WTC11 (cell line): ENCODE results near the gene GAR1.

Experiments used
- ATF1 ChIP-seq: sonication (generic); formaldehyde crosslinking; IDR thresholded peaks from 2 replicates; pipeline ENCODE4 v1.8.1; 2023; ENCODE audit warnings: mild to moderate bottlenecking, moderate library complexity, missing genetic modification reagents
- CTCF ChIP-seq: fragments of 200-600 bp; IDR thresholded peaks from 2 replicates; pipeline ENCODE4 v1.8.0; 2022; ENCODE audit warnings: antibody characterized with exemption
- E2F4 ChIP-seq: sonication (generic); formaldehyde crosslinking; IDR thresholded peaks from 2 replicates; pipeline ENCODE4 v1.8.1; 2022; ENCODE audit warnings: low read depth, mild to moderate bottlenecking, moderate library complexity, missing genetic modification reagents, borderline replicate concordance
- ETV6 ChIP-seq: sonication (generic); formaldehyde crosslinking; IDR thresholded peaks from 2 replicates; pipeline ENCODE4 v1.8.1; 2022; ENCODE audit warnings: mild to moderate bottlenecking, missing genetic modification reagents
- FOXP1 ChIP-seq: sonication (generic); formaldehyde crosslinking; IDR thresholded peaks from 2 replicates; pipeline ENCODE4 v1.8.0; 2022; ENCODE audit warnings: missing genetic modification reagents, mild to moderate bottlenecking, moderate library complexity, borderline replicate concordance
- HMGXB4 ChIP-seq: sonication (generic); formaldehyde crosslinking; IDR thresholded peaks from 2 replicates; pipeline ENCODE4 v1.8.1; 2023; ENCODE audit warnings: mild to moderate bottlenecking, moderate library complexity, missing genetic modification reagents
- IRF2 ChIP-seq: sonication (generic); formaldehyde crosslinking; IDR thresholded peaks from 2 replicates; pipeline ENCODE4 v1.8.0; 2022; ENCODE audit warnings: low read depth, missing genetic modification reagents, borderline replicate concordance
- NR2C2 ChIP-seq: sonication (generic); formaldehyde crosslinking; IDR thresholded peaks from 2 replicates; pipeline ENCODE4 v1.8.0; 2022; ENCODE audit warnings: mild to moderate bottlenecking, missing genetic modification reagents
- TCF7 ChIP-seq: sonication (generic); formaldehyde crosslinking; IDR thresholded peaks from 2 replicates; pipeline ENCODE4 v1.8.0; 2022; ENCODE audit warnings: mild to moderate bottlenecking, low read depth, missing genetic modification reagents, moderate library complexity
- USF2 ChIP-seq: sonication (generic); formaldehyde crosslinking; IDR thresholded peaks from 2 replicates; pipeline ENCODE4 v1.8.1; 2023; ENCODE audit warnings: mild to moderate bottlenecking, missing genetic modification reagents, moderate library complexity
- ZNF121 ChIP-seq: sonication (generic); formaldehyde crosslinking; IDR thresholded peaks from 2 replicates; pipeline ENCODE4 v1.8.0; 2023; ENCODE audit warnings: missing genetic modification reagents
- ZNF423 ChIP-seq: fragments of 250-450 bp; sonication (Bioruptor Pico); IDR thresholded peaks from 2 replicates; pipeline ENCODE4 v2.1.2; 2022; ENCODE audit warnings: mild to moderate bottlenecking, moderate library complexity

- TF ChIP-seq ZNF121 (CRISPR knock-in tag), result no peak
- TF ChIP-seq CTCF, result no peak
- no peak for TF ChIP-seq NR2C2 (CRISPR knock-in tag)
- no peak for TF ChIP-seq IRF2 (CRISPR knock-in tag)
- TF ChIP-seq ETV6 (CRISPR knock-in tag), result no peak
- no peak for TF ChIP-seq ATF1 (CRISPR knock-in tag)
- TF ChIP-seq ZNF423, result no peak
- TF ChIP-seq E2F4, result no peak
- TF ChIP-seq HMGXB4, result no peak
- no peak for TF ChIP-seq FOXP1 (CRISPR knock-in tag)
- no peak for TF ChIP-seq USF2 (CRISPR knock-in tag)
- no peak for TF ChIP-seq TCF7 (CRISPR knock-in tag)
Measured at GRCh38 chr4:109864134-109864533, 48.6 kb downstream of the GAR1 start.
